IPS DF 6.9 (cell line): ENCODE measurements around the gene LAMTOR2.

ENCODE experiments used
- DNase-seq: peaks from one replicate; pipeline ENCODE4 v3.0.0-alpha.2; 2013; ENCODE audit warnings: low read depth, low spot score
- H3K27ac ChIP-seq: one replicate; pipeline ENCODE4 v1.5.1; 2013; ENCODE audit warnings: low read length, control low read depth
- H3K27me3 ChIP-seq: 2 replicates; pipeline ENCODE4 v1.6.1; 2013; ENCODE audit warnings: mild to moderate bottlenecking, low read length; ENCODE audit not compliant: control insufficient read depth, insufficient read depth
- H3K36me3 ChIP-seq: 2 replicates; pipeline ENCODE4 v1.6.1; 2013; ENCODE audit warnings: low read length; ENCODE audit not compliant: control insufficient read depth, insufficient read depth
- H3K4me1 ChIP-seq: 2 replicates; pipeline ENCODE4 v1.6.1; 2013; ENCODE audit warnings: low read length; ENCODE audit not compliant: control insufficient read depth, insufficient read depth
- H3K4me3 ChIP-seq: 2 replicates; pipeline ENCODE4 v1.5.1; 2013; ENCODE audit warnings: mild to moderate bottlenecking, low read length
- H3K9me3 ChIP-seq: 2 replicates; pipeline ENCODE4 v1.6.1; 2013; ENCODE audit warnings: low read length, inconsistent platforms; ENCODE audit not compliant: control insufficient read depth, insufficient read depth
- WGBS: extraction: QIAGEN DNeasy Blood & Tissue Kit; methylation state at CpG from one replicate; pipeline ENCODE4 v1.1.7; 2013; ENCODE audit warnings: mixed read lengths, missing lambda C conversion rate; ENCODE audit not compliant: insufficient read length, insufficient coverage; 5-methylcytosine and 5-hydroxymethylcytosine counted together

Gene LAMTOR2

DNA sequence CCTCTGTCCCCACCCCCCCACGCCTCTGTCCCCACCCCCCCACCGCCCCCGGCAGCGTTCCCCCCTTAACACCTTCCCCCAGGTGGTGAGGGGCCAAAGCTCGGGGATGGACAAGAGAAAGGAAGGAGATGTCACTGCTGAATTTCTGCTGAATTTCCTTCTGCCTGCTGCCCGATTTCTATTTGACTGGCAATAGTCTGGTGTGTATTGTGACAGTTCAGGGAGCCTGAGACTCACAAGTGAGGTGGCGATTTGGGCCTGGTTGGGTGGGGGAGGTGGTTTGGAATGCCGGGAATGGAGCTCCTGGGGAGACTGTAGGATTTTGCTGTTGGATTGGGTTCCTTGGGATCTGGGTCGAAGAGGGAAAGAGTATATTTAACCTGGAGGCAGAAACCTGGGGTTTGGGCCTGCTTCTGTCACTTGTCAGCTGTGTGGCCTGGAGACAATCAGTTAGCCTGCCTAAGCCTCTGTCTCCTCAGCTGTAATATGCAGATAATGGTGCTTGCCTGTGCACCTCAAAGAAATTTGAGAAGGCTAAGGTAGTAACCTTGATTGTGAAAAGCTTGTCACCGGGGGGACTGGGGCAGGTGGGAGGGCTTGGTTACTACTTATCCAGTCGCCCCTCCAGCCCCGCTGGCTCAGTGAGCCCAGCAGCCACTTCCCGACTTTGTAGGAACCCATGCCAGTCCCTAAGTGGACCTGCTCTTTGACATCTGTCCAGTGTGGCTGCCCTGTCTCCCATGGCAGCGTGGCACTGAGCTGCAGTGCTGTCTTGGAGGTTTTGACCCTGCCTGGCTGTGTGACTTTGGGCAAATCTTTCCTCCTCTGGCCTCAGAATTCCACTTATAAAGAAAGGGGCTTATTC lies 52.3 kb downstream of the LAMTOR2 start:
- Histone ChIP-seq H3K4me1 (peaks cover 21% of the 10 kb centered on the region), H3K36me3 (no peaks in the 10 kb centered on the region), H3K9me3 (no peaks in the 10 kb centered on the region), H3K27ac (no peak overlapping the region), H3K27me3 (no peaks in the 10 kb centered on the region), H3K4me3 (no peak overlapping the region; the same call in 1 of the 2 replicates)
- no CpG with 5 or more reads among the region's 14 CpGs for WGBS
- DNase-seq = no peak

DNA sequence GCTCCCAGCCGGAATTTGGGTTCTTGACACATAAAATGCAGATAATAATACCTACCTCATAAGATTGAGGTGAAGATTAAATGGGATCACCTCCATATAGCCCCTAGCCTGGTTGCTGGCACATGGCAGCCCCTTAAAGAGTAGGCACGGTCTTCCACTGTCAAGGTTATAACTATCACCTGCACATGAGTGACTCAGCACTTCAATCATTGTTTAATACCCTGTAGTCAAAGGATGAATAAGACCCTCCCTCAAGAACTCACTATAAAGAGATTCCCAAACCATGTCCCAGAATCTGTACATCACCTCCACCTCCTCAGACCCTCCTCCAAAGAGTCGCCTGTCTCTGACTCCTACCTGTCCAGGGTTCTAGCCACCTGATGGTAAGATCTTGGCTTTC lies 53.5 kb downstream of the LAMTOR2 start:
- DNase-seq = no peak
- no peak overlapping the region for H3K27ac ChIP-seq
- no peaks in the 10 kb centered on the region for H3K27me3 ChIP-seq
- no CpG with 5 or more reads among the region's 3 CpGs for WGBS
- H3K4me1 ChIP-seq = peaks cover 18% of the 10 kb centered on the region
- H3K9me3 ChIP-seq = no peaks in the 10 kb centered on the region
- no peak overlapping the region for H3K4me3 ChIP-seq
- H3K36me3 ChIP-seq = no peaks in the 10 kb centered on the region
